HEK293 (cell line): ENCODE measurements around the gene PDGFD.

Source experiments
- CTCF ChIA-PET: fragments of 350-600 bp; formaldehyde crosslinking; extraction: SDS; loops from one replicate; lab custom pipeline; 2021; ENCODE audit warnings: antibody characterized with exemption; lab: Yijun Ruan, JAX
- POLR2A ChIA-PET: fragments of 300-600 bp; formaldehyde crosslinking; extraction: SDS; loops from one replicate; lab custom pipeline; 2020; ENCODE audit warnings: antibody characterized with exemption, inconsistent platforms; lab: Yijun Ruan, JAX
- H3K27ac ChIP-seq: fragments of 200-500 bp; sonication (Bioruptor generic); 2 replicates; pipeline ENCODE4 v1.5.1; 2014; ENCODE audit warnings: low read depth, low read length, control low read depth, inconsistent platforms; ENCODE audit errors: extremely low read depth
- H3K36me3 ChIP-seq, 2 experiments: fragments of 200-500 bp in 1 of 2; sonication (Bioruptor generic) in 1 of 2; 1 replicate in 1 of 2; 2 replicates in 1 of 2; pipeline ENCODE4 v1.5.1; 2014 to 2017; ENCODE audit warnings: inconsistent platforms in 2 of 2, low read length in 2 of 2; ENCODE audit not compliant: control insufficient read depth in 2 of 2, insufficient read depth in 1 of 2
- H3K4me1 ChIP-seq: fragments of 200-500 bp; sonication (Bioruptor generic); 2 replicates; pipeline ENCODE4 v1.5.1; 2014; ENCODE audit warnings: mild to moderate bottlenecking, low read length, inconsistent platforms; ENCODE audit not compliant: control insufficient read depth, insufficient read depth
- H3K4me3 ChIP-seq: 2 replicates; pipeline ENCODE4 v1.5.1; 2011; ENCODE audit warnings: low read depth, mild to moderate bottlenecking, control low read depth, low read length, moderate library complexity
- H3K9me3 ChIP-seq: fragments of 200-500 bp; sonication (Bioruptor generic); 2 replicates; pipeline ENCODE4 v1.5.1; 2014; ENCODE audit warnings: low read depth, low read length, inconsistent platforms; ENCODE audit not compliant: control insufficient read depth, insufficient read depth
- BCL11B ChIP-seq: fragments of 450-650 bp; formaldehyde crosslinking; IDR thresholded peaks from 2 replicates; pipeline ENCODE4 v1.5.1; 2016; ENCODE audit warnings: low read depth, missing biosample characterization, missing genetic modification characterization
- GFI1B ChIP-seq: fragments of 450-650 bp; formaldehyde crosslinking; IDR thresholded peaks from 2 replicates; pipeline ENCODE4 v1.5.1; 2016; ENCODE audit warnings: missing biosample characterization, missing genetic modification characterization
- GLI4 ChIP-seq: fragments of 450-650 bp; formaldehyde crosslinking; IDR thresholded peaks from 2 replicates; pipeline ENCODE4 v1.5.1; 2016; ENCODE audit warnings: missing biosample characterization, missing genetic modification characterization
- GLIS1 ChIP-seq: fragments of 450-650 bp; formaldehyde crosslinking; IDR thresholded peaks from 2 replicates; pipeline ENCODE4 v1.5.1; 2016; ENCODE audit warnings: missing biosample characterization, missing genetic modification characterization
- ZEB2 ChIP-seq: fragments of 450-650 bp; formaldehyde crosslinking; IDR thresholded peaks from 2 replicates; pipeline ENCODE4 v1.5.1; 2016; ENCODE audit warnings: missing biosample characterization, missing genetic modification characterization
- ZNF112 ChIP-seq: fragments of 450-650 bp; formaldehyde crosslinking; IDR thresholded peaks from 2 replicates; pipeline ENCODE4 v1.5.0; 2017; ENCODE audit warnings: missing biosample characterization, missing genetic modification characterization
- ZNF114 ChIP-seq: fragments of 450-650 bp; formaldehyde crosslinking; IDR thresholded peaks from 2 replicates; pipeline ENCODE4 v1.5.0; 2017; ENCODE audit warnings: missing biosample characterization, missing genetic modification characterization
- ZNF121 ChIP-seq: fragments of 450-650 bp; formaldehyde crosslinking; IDR thresholded peaks from 2 replicates; pipeline ENCODE4 v1.5.1; 2016; ENCODE audit warnings: missing biosample characterization, missing genetic modification characterization
- ZNF280C ChIP-seq: fragments of 450-650 bp; formaldehyde crosslinking; IDR thresholded peaks from 2 replicates; pipeline ENCODE4 v1.5.1; 2016; ENCODE audit warnings: missing biosample characterization, missing genetic modification characterization
- ZNF433 ChIP-seq: fragments of 450-650 bp; formaldehyde crosslinking; IDR thresholded peaks from 2 replicates; pipeline ENCODE4 v1.5.1; 2016; ENCODE audit warnings: missing biosample characterization, missing genetic modification characterization, low read depth
- ZNF548 ChIP-seq: fragments of 450-650 bp; formaldehyde crosslinking; IDR thresholded peaks from 2 replicates; pipeline ENCODE4 v1.5.1; 2016; ENCODE audit warnings: missing biosample characterization, missing genetic modification characterization
- ZNF560 ChIP-seq: fragments of 450-650 bp; formaldehyde crosslinking; IDR thresholded peaks from 2 replicates; pipeline ENCODE4 v1.5.1; 2017; ENCODE audit warnings: missing biosample characterization, missing genetic modification characterization, borderline replicate concordance
- ZNF561 ChIP-seq: fragments of 450-650 bp; IDR thresholded peaks from 2 replicates; pipeline ENCODE4 v1.5.1; 2018; ENCODE audit warnings: missing biosample characterization, missing genetic modification characterization, borderline replicate concordance
- ZNF571 ChIP-seq: fragments of 450-650 bp; formaldehyde crosslinking; IDR thresholded peaks from 2 replicates; pipeline ENCODE4 v1.5.0; 2017; ENCODE audit warnings: missing biosample characterization, missing genetic modification characterization
- ZNF654 ChIP-seq: fragments of 450-650 bp; formaldehyde crosslinking; IDR thresholded peaks from 2 replicates; pipeline ENCODE4 v1.5.1; 2016; ENCODE audit warnings: low read depth, missing biosample characterization, missing genetic modification characterization
- TF ChIP-seq, protein P1 (sequence below): fragments of 450-650 bp; formaldehyde crosslinking; IDR thresholded peaks from 2 replicates; pipeline ENCODE4 v1.5.1; 2016; ENCODE audit warnings: missing biosample characterization, missing genetic modification characterization
- TF ChIP-seq, protein P2 (sequence below): fragments of 450-650 bp; formaldehyde crosslinking; IDR thresholded peaks from 2 replicates; pipeline ENCODE4 v1.5.1; 2016; ENCODE audit warnings: missing biosample characterization, missing genetic modification characterization

The PDGFD gene

DNA sequence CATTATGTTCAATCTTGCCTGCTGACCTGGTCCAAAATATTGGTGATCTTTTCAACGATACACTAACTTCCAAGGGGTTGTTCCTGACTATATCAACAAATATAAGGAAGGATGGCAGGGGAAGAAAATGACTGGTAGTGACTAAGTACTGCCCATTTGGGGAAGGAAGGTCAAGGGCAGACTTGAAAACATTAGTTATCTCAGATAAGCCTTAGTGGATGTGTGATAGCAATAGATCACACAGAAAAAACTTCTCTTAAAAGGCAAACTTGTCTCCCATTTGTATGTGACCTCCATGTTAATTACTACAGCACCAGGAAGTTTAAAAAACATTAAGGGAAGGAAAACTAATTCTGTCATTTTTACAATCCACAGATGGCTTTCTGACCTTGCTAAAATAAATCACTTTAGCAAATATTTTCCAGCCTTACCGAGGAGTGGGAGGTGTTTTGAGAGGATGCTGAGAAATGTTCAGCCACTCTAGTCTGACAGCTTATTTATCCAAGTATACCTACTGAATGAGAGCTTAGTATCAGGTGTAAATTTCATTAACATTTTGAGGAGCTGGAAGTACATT lies 215.7 kb downstream of the PDGFD start:
- no peaks in the 10 kb centered on the region for H3K9me3 ChIP-seq
- CTCF ChIA-PET = no interaction called here

GRCh38 chr11:103947546-103947919 lies 216.4 kb downstream of the PDGFD start:
- ChIA-PET POLR2A (no interaction called here), CTCF (no interaction called here)
- TF ChIP-seq ZNF112 (tag by site-specific recombination) = no peak
- H3K27ac ChIP-seq = no peak overlapping the region
- no peak overlapping the region for H3K4me3 ChIP-seq
- no peaks in the 10 kb centered on the region for H3K36me3 ChIP-seq
- H3K9me3 ChIP-seq = no peaks in the 10 kb centered on the region
- H3K4me1 ChIP-seq = no peaks in the 10 kb centered on the region

More for the DNA sequence above, 215.7 kb downstream of the PDGFD start:
- Histone ChIP-seq H3K4me3 (no peak overlapping the region), H3K27ac (no peak overlapping the region), H3K36me3 (no peaks in the 10 kb centered on the region), H3K4me1 (no peaks in the 10 kb centered on the region)
- POLR2A ChIA-PET = no interaction called here
- TF ChIP-seq ZNF433 (no peak), ZNF654 (tag by site-specific recombination) (no peak), ZNF560 (tag by site-specific recombination) (no peak), ZNF561 (tag by site-specific recombination) (no peak), GLIS1 (tag by site-specific recombination) (no peak), BCL11B (tag by site-specific recombination) (no peak), GLI4 (tag by site-specific recombination) (no peak), GFI1B (no peak), ZNF548 (no peak), ZNF121 (no peak), ZNF571 (tag by site-specific recombination) (no peak), ZNF114 (no peak), ZNF280C (no peak), ZEB2 (tag by site-specific recombination) (no peak)
- TF ChIP-seq, protein P1, sequence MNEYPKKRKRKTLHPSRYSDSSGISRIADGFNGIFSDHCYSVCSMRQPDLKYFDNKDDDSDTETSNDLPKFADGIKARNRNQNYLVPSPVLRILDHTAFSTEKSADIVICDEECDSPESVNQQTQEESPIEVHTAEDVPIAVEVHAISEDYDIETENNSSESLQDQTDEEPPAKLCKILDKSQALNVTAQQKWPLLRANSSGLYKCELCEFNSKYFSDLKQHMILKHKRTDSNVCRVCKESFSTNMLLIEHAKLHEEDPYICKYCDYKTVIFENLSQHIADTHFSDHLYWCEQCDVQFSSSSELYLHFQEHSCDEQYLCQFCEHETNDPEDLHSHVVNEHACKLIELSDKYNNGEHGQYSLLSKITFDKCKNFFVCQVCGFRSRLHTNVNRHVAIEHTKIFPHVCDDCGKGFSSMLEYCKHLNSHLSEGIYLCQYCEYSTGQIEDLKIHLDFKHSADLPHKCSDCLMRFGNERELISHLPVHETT (tag by site-specific recombination) = no peak
- TF ChIP-seq, protein P2, sequence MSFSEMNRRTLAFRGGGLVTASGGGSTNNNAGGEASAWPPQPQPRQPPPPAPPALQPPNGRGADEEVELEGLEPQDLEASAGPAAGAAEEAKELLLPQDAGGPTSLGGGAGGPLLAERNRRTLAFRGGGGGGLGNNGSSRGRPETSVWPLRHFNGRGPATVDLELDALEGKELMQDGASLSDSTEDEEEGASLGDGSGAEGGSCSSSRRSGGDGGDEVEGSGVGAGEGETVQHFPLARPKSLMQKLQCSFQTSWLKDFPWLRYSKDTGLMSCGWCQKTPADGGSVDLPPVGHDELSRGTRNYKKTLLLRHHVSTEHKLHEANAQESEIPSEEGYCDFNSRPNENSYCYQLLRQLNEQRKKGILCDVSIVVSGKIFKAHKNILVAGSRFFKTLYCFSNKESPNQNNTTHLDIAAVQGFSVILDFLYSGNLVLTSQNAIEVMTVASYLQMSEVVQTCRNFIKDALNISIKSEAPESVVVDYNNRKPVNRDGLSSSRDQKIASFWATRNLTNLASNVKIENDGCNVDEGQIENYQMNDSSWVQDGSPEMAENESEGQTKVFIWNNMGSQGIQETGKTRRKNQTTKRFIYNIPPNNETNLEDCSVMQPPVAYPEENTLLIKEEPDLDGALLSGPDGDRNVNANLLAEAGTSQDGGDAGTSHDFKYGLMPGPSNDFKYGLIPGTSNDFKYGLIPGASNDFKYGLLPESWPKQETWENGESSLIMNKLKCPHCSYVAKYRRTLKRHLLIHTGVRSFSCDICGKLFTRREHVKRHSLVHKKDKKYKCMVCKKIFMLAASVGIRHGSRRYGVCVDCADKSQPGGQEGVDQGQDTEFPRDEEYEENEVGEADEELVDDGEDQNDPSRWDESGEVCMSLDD = no peak
